22Rv1 (cell line): ENCODE measurements around the gene USP6NL.

Experiments used
- CTCF ChIP-seq: fragments of 450-650 bp; IDR thresholded peaks from 2 replicates; pipeline ENCODE4 v1.5.1; 2017; ENCODE audit warnings: mild to moderate bottlenecking
- ZFX ChIP-seq: fragments of 450-650 bp; IDR thresholded peaks from 2 replicates; pipeline ENCODE4 v1.6.1; 2017; ENCODE audit warnings: antibody characterized with exemption, borderline replicate concordance

- TF ChIP-seq CTCF: no peak
- no peak for TF ChIP-seq ZFX
Observed at GRCh38 chr10:11553773-11554381, 57.6 kb downstream of the USP6NL start.
